ENCODE data around the gene HABP2.
A peak's percentile ranks its signal among the peaks of the same experiment; 100 is the strongest.

The HABP2 gene

GRCh38 chr10:113552701-113553100, at the start of gene HABP2:
TSS of gene HABP2 (plus strand) at chr10:113553053. CDS start at chr10:113553122, 69 bp downstream.
- peak within 1 kb of the TSS; percentile 79 for H3K27ac ChIP-seq

DNA sequence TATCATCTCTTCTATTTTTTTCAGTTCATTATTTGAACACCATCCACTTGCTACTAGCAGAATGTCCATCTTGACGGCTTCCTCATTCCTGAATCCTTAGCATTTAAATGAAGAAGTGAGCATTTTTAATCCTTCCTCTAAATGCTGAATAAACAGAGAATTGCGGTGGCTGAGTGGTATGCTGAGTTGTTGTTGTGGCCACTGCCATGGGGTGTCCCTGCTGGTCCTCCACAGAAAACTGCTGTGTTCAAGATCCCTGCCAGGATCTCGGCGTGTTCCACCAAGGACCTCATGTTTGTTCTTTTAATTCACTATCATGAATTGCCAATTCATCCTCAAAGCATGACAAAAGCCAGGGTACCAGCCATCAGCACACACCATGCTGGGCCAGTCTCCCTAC, 48.9 kb upstream of the HABP2 start:
- TF ChIP-seq, protein P1, sequence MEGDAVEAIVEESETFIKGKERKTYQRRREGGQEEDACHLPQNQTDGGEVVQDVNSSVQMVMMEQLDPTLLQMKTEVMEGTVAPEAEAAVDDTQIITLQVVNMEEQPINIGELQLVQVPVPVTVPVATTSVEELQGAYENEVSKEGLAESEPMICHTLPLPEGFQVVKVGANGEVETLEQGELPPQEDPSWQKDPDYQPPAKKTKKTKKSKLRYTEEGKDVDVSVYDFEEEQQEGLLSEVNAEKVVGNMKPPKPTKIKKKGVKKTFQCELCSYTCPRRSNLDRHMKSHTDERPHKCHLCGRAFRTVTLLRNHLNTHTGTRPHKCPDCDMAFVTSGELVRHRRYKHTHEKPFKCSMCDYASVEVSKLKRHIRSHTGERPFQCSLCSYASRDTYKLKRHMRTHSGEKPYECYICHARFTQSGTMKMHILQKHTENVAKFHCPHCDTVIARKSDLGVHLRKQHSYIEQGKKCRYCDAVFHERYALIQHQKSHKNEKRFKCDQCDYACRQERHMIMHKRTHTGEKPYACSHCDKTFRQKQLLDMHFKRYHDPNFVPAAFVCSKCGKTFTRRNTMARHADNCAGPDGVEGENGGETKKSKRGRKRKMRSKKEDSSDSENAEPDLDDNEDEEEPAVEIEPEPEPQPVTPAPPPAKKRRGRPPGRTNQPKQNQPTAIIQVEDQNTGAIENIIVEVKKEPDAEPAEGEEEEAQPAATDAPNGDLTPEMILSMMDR (conservative IDR thresholded peaks at IDR 0.05) = no peak
- no peak overlapping the region for H3K27ac ChIP-seq

More at GRCh38 chr10:113552701-113553100, at the start of gene HABP2:
- TF ChIP-seq, protein P1 (conservative IDR thresholded peaks at IDR 0.05) = no peak

DNA sequence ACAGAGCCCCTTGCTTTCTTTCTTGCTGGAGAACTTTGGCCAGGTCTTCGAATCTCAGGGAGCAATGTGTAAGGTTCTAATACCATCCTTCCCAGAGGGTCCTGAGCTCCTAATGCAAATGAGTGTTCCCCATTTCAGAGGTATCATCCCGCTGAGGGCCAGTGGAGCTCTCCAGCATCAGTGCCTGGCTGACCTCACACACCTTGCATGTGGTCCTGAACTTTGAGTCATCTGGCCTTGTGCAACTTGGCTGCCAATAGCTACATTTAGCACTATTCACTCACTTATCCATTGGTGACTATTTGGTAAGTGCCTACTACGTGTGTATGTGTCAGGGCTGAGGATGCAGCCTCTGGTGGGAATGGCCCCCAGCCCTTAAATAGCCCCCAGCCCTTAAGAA, 48.4 kb upstream of the HABP2 start:
- TF ChIP-seq, protein P1 (conservative IDR thresholded peaks at IDR 0.05) = no peak

GRCh38 chr10:113506476-113506875, 46.4 kb upstream of the HABP2 start:
- H3K27ac ChIP-seq = no peak overlapping the region
- TF ChIP-seq, protein P1 (conservative IDR thresholded peaks at IDR 0.05) = no peak

More for the DNA sequence above, 48.4 kb upstream of the HABP2 start:
- no peak overlapping the region for H3K27ac ChIP-seq

DNA sequence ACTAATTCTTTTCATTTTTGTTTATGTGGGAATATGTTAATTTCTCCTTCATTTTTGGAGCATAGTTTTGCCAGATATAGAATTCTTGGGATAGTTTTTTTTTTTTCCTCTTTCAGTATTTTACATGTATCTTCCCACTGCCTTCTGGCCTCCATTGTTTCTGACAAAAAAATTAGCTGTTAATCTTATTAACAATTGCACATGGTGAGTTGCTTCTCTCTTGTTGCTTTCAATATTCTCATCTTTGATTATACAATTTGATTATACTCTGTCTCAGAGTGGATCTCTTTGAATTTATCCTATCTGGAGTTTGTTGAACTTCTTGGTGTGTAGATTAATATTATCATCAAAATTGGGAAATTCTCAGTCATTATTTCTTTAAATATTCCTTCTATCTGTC, 41.4 kb upstream of the HABP2 start:
- TF ChIP-seq, protein P1 (conservative IDR thresholded peaks at IDR 0.05) = no peak
- H3K27ac ChIP-seq = no peak overlapping the region

DNA sequence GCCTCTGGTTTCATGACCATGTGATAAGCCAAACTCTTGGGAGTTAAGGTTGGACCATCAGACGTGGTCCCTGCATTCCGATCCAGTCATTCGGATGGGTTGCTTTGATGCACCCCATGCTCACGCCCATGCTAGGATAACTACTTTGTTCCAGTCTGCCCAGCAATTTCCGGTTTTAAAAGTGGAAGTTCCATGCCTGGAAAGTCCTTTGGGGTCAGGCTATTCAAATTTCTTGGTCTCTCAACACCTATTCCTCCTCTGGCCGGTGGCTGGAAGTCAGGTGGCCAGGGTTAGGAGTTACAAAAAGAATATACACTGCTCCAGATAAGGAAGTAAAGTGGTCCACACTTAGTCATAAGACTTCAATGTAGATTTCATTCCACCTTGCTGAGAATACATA, 37.7 kb upstream of the HABP2 start:
- TF ChIP-seq, protein P1 (conservative IDR thresholded peaks at IDR 0.05) = no peak

DNA sequence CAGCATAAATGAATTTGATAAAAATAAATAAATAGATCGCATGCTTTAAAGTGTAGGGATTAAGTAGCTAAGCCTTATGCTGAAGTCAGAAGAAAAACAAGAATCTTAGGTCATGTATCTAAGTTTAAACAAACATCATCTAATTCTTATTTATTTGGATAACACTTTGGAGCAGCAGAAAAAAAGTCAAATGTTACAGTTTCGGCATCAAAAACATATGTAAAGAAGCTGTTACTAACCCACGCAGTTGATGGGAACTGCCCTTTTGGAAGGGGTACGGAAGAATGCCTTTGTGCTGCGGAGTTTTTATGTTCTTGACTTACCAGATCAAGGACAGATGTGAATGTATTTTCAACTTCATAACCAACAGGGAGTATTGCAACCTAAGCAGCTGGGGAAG, 37.3 kb upstream of the HABP2 start:
- H3K27ac ChIP-seq = no peak overlapping the region
- TF ChIP-seq, protein P1 (conservative IDR thresholded peaks at IDR 0.05) = no peak

More for the DNA sequence above, 37.7 kb upstream of the HABP2 start:
- H3K27ac ChIP-seq = no peak overlapping the region
